ENCODE data around the gene INSR.
A peak's percentile ranks its signal among the peaks of the same experiment; 100 is the strongest.
"Not testable (repeated sequence)": the region's sequence is repeated elsewhere in the genome, so short reads cannot be mapped to it uniquely, and the experiment has no call there.

The INSR gene

GRCh38 chr19:7258041-7258839, 36.0 kb downstream of the INSR start:
- no peak for DNase-seq (ENCODE audit: low spot score)

- DNase-seq (ENCODE audit: low spot score), result no peak
These were observed 36.8 kb downstream of the INSR start for GRCh38 chr19:7257148-7258040.

DNA sequence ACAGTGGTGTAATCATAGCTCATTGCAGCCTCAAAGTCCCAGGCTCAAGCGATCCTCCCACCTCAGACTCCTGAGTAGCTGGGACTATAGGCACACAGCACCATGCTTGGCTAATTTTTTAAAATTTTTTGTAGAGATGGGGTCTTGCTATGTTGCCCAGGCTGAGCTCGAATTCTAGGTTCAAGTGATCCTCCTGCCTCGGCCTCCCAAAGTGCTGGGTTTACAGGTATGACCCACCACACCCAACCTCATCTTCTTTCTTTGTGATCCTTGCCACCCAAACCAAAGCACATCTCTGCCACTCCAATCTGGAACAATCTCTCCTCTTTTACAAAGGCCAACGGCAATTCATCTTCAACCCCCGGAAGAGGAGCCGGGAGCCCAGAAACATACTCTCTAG, 38.6 kb downstream of the INSR start:
- no peak for DNase-seq (ENCODE audit: low spot score)

GRCh38 chr19:7255119-7255518, 39.1 kb downstream of the INSR start:
- DNase-seq (ENCODE audit: low spot score), result no peak

GRCh38 chr19:7254590-7254989, 39.6 kb downstream of the INSR start:
- no peak for DNase-seq (ENCODE audit: low spot score)

GRCh38 chr19:7252364-7252763, 41.9 kb downstream of the INSR start:
- DNase-seq (ENCODE audit: low spot score), result no peak

DNA sequence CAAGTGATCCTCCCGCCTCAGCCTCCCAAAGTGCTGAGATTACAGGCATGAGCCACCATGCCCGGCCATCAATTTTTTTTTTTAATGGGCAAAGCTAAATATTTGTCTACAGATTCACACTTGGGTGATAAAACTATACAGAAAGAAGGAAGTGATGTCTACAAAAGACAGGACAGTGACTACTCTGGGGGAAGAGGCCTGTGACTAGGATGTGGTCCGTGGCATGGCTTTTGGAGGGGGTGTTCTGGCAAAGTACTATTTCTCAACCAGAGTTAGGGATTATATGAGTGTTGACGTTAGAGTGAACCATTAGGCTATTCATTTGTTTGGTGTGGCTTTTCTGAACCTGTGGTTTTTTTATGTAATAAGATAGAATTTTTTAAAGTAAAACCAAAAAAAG, 42.7 kb downstream of the INSR start:
- no peak for DNase-seq (ENCODE audit: low spot score)

- DNase-seq (ENCODE audit: low spot score), result no peak
These were observed 43.3 kb downstream of the INSR start for GRCh38 chr19:7250951-7251350.

- no peak for DNase-seq (ENCODE audit: low spot score)
These were observed 44.1 kb downstream of the INSR start for GRCh38 chr19:7250057-7250596.

GRCh38 chr19:7247155-7247554, 47.1 kb downstream of the INSR start:
- no peak for DNase-seq (ENCODE audit: low spot score)

DNA sequence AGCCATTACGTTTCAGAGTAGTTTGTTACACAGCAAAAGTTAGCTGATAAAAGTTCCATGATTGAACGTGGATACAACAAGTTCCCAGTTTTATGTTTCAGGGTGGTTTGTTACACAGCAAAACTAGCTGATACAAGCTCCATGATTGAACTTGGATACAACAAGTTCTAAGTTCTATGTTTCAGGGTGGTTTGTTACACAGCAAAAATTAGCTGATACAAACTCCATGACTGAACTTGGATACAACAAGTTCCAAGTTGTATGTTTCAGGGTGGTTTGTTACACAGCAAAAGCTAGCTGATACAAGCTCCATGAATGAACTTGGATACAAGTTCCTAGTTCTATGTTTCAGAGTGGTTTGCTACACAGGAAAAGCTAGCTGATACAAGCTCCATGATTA, 47.6 kb downstream of the INSR start:
- DNase-seq (ENCODE audit: low spot score), result no peak

DNA sequence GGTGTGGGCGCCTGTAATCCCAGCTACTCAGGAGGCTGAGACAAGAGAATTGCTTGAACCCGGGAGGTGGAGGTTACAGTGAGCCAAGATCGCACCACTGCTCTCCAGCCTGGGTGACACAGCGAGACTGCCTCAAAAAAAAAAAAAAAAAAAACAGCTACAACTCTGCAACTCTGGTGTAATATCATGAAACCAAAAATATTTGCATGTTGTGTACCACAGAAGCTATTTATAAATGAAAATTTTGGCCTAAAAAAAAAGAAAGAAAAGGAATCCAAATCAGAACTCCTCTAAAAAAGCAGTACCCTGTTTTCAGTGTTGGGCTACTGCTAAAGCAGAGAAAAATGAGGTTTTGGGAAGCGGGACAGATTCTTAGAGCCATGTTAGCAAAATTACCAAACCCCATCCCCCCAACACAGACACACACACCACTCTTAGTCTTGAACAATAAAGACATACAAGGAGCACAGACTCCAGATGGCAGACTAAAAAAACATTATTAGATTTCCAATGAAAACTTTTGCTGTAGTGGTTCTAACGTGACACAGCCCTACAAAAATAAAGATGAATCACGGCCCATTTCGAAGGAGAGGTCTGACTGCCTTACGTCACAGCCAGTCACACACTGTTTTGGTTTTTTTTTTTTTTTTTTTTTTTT, 51.5 kb downstream of the INSR start:
- peak; percentile 72 for DNase-seq (ENCODE audit: low spot score)

- no peak for DNase-seq (ENCODE audit: low spot score)
These were observed 56.2 kb downstream of the INSR start for GRCh38 chr19:7238051-7238450.

GRCh38 chr19:7236153-7236552, 58.1 kb downstream of the INSR start:
- no peak for DNase-seq (ENCODE audit: low spot score)

GRCh38 chr19:7230826-7231225, 63.4 kb downstream of the INSR start:
- no peak for DNase-seq (ENCODE audit: low spot score)

GRCh38 chr19:7229735-7230134, 64.5 kb downstream of the INSR start:
- no peak for DNase-seq (ENCODE audit: low spot score)

- no peak for DNase-seq (ENCODE audit: low spot score)
These were observed 65.2 kb downstream of the INSR start for GRCh38 chr19:7228935-7229541.

DNA sequence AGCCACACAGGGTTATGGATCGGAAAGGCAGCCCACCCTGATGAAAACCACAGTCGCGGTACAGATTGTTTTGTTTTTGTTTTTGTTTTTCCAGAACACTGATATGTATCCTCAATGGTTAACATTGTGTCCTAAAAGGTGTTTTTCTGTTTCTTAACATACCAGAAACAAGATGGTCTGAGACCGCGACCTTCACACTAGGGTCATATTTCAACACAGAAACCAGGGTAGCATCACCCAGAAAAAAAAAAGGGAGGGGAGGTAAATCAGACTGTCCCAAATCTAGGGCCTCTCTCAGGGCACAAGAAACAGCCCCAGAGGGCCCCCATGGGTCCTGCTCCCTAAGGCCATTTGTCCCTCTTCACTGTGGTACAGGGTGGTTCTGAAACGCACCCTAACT, 66.5 kb downstream of the INSR start:
- DNase-seq (ENCODE audit: low spot score), result no peak

GRCh38 chr19:7227149-7227548, 67.1 kb downstream of the INSR start:
- DNase-seq (ENCODE audit: low spot score), result not testable (repeated sequence)

DNA sequence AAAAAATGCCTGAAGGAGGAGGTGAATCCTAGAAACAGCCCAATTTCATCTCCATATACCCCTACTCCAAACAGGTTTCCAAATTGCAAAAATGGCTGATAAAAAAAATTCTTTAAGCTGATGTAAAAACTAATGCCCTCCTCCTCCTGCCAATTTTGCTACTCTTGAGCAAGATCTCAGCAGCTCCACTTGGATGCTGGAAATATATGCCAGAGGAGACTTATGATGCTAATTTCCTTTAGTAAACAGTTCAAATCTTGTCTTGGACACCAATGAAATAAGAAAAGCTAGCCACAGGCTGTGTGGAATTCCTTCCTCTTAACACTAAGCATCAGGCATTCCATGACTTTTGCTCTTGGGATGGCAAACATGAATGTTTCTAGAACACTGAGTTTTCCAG, 67.5 kb downstream of the INSR start:
- DNase-seq (ENCODE audit: low spot score), result no peak

- no peak for DNase-seq (ENCODE audit: low spot score)
These were observed 68.5 kb downstream of the INSR start for GRCh38 chr19:7225741-7226140.

DNA sequence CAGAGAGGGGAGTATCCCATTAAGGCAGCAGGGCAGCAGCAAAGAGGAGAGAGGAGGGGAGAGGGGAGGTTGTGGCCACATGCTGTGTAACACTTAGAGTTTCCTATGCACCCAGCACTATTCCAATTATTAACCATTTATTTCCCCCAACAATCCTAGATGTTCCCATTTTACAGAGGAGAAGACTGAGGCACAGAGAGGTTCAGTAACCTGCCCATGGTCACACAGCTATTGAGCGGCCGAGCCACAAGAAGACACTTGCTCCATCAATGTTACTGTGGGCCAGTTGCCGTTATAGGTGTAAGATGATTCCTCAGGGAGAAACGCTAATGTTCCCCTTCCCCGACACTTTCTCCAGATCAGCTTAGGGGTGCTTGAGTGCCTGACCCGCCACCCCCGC, 69.2 kb downstream of the INSR start:
- no peak for DNase-seq (ENCODE audit: low spot score)
